ENCODE data around the gene CCDC6.

DNA sequence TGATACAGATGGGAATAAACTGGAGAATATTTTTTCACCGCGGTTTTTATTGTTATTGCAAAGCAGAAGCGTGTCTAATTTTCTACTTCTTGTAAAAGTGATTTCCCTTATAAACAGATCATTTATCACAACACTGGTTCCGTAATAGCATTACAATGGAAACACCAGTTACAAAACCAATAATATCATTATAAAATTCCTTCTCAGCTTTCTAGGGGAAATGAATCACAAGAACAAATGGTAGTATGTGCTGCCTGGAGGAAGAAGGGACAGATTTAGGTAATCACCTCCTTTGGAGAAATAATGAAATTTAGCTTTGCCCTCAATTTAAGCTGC is 2.4 kb upstream of the CCDC6 start:
- TF ChIP-seq CTCF (IDR thresholded peaks at IDR 0.05; ENCODE audit: low read depth, low read length) (no peak), MAX (IDR thresholded peaks at IDR 0.05; ENCODE audit: low read depth, low read length) (no peak), POLR2A (IDR thresholded peaks at IDR 0.05; ENCODE audit: extremely low read depth, insufficient read length) (no peak), MYC (IDR thresholded peaks at IDR 0.05; ENCODE audit: low read depth, low read length) (no peak)
